ENCODE data around the gene C2. TPM values are rescaled to one million over a fixed set of nuclear protein-coding genes. Genes with fewer than 3 reads are reported as not detected.

The C2 gene
- total and polyA plus RNA-seq, 2 donors (not counting 1 experiment from before 2014, with no cell fraction given) = 0.28 to 3.4 TPM

DNA sequence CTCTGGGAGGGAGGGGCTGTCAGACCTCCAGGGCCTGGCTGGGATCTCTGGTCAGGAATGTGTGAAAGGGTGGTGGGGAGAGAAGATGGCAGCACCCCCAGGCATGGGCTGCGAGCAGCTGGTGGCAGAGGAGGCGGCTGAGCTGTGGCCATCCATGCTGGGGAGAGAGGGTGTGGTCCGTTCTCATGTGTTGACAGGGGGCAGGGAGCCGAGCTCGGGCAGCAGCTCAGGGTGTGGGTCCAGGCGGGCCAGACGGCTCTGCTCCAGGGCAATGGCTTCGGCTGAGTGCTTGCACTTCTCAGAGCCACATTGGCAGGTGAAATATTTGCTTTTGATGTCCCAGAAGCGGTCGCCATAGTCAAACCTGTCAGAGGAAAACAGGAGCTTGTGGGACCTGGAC is 47.6 kb upstream of the C2 start:
- no peaks in the 10 kb centered on the region for H3K4me1 Mint-ChIP-seq
- H3K4me3 ChIP-seq (ENCODE audit: control extremely low read depth in 1 of 5, extremely low read depth in 1 of 5, insufficient read depth in 1 of 5, low read depth in 2 of 5, low read length in 4 of 5) = no peak overlapping the region
- H3K79me2 ChIP-seq (ENCODE audit: control insufficient read depth, insufficient read depth, low read length) = no peaks in the 10 kb centered on the region
- no peak overlapping the region for H3K27ac ChIP-seq (ENCODE audit: low read length in 2 of 2)
- no peak for DNase-seq
- H3K4me3 Mint-ChIP-seq = no peak overlapping the region
- H3K9me3 Mint-ChIP-seq (ENCODE audit: insufficient read depth) = no peaks in the 10 kb centered on the region
- ATAC-seq (ENCODE audit: low read depth) = no peak
- H3K9me3 ChIP-seq (ENCODE audit: control extremely low read depth in 1 of 3, control insufficient read depth in 2 of 3, insufficient read depth in 1 of 3, low read length in 2 of 3) = no peaks in the 10 kb centered on the region
- no peaks in the 10 kb centered on the region for H4K20me1 ChIP-seq (ENCODE audit: control insufficient read depth, insufficient read depth, low read length, poor library complexity, severe bottlenecking)
- 95% methylated on average over 10 of the region's 10 CpGs for WGBS (ENCODE audit: insufficient coverage)
- no peak overlapping the region for H3K27ac Mint-ChIP-seq
- no peaks in the 10 kb centered on the region for H3K27me3 Mint-ChIP-seq
- TF ChIP-seq, protein P1, sequence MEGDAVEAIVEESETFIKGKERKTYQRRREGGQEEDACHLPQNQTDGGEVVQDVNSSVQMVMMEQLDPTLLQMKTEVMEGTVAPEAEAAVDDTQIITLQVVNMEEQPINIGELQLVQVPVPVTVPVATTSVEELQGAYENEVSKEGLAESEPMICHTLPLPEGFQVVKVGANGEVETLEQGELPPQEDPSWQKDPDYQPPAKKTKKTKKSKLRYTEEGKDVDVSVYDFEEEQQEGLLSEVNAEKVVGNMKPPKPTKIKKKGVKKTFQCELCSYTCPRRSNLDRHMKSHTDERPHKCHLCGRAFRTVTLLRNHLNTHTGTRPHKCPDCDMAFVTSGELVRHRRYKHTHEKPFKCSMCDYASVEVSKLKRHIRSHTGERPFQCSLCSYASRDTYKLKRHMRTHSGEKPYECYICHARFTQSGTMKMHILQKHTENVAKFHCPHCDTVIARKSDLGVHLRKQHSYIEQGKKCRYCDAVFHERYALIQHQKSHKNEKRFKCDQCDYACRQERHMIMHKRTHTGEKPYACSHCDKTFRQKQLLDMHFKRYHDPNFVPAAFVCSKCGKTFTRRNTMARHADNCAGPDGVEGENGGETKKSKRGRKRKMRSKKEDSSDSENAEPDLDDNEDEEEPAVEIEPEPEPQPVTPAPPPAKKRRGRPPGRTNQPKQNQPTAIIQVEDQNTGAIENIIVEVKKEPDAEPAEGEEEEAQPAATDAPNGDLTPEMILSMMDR (IDR thresholded peaks at IDR 0.05) = no peak
- no peak for TF ChIP-seq EZH2 (IDR thresholded peaks at IDR 0.05; ENCODE audit: borderline replicate concordance, insufficient read depth, low read depth, low read length, poor library complexity, severe bottlenecking)
- ChIA-PET POLR2A (no interaction called here), CTCF (no interaction called here)
- no peaks in the 10 kb centered on the region for H3K4me1 ChIP-seq (ENCODE audit: control insufficient read depth in 2 of 2, insufficient read depth in 2 of 2, low read length in 2 of 2)
- H3K27me3 ChIP-seq (replicated peaks in 1 of 4; ENCODE audit: control extremely low read depth in 1 of 4, control insufficient read depth in 3 of 4, insufficient read depth in 4 of 4, low read length in 3 of 4) = no peaks in the 10 kb centered on the region
- no peak overlapping the region for H3K9ac ChIP-seq (ENCODE audit: low read length)
- no peak overlapping the region for H2AFZ ChIP-seq (ENCODE audit: insufficient read depth, low read depth, low read length, poor library complexity, severe bottlenecking)
- intact Hi-C loops (cut with micrococcal nuclease) = no loop called here
- H3K36me3 ChIP-seq (replicated peaks in 1 of 2; ENCODE audit: control extremely low read depth in 1 of 2, control insufficient read depth in 1 of 2, extremely low read depth in 1 of 2, insufficient read depth in 2 of 2, low read length in 1 of 2) = peaks cover 0 to 48% of the 10 kb centered on the region in 2 experiments
- no peak overlapping the region for H3K4me2 ChIP-seq (replicated peaks; ENCODE audit: low read depth, low read length, poor library complexity, severe bottlenecking)

DNA sequence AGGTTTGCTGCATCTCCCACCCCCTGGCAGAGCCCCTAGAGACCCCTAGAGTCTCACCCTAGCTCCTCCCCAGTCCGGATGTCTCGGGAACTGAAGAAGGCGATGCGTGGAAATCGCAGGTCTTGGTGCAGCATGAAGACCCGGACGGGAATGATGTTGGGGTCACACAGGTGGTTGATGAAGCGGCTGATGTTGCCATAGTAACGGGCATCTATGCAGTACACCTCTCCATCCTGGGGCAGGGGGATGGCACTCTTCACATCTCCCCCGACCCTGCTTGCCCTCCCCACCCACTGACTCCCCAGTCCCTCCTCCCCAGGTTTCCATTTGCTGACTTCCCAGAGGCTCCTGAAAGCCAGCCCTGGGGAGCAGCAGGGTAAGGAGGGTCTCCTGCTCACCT is 46.9 kb upstream of the C2 start:
- H3K9ac ChIP-seq (ENCODE audit: low read length) = no peak overlapping the region
- ChIA-PET CTCF (no interaction called here), POLR2A (no interaction called here)
- TF ChIP-seq EZH2 (IDR thresholded peaks at IDR 0.05; ENCODE audit: borderline replicate concordance, insufficient read depth, low read depth, low read length, poor library complexity, severe bottlenecking) = no peak
- TF ChIP-seq, protein P1 (IDR thresholded peaks at IDR 0.05) = no peak
- H4K20me1 ChIP-seq (ENCODE audit: control insufficient read depth, insufficient read depth, low read length, poor library complexity, severe bottlenecking) = no peaks in the 10 kb centered on the region
- no peaks in the 10 kb centered on the region for H3K4me1 ChIP-seq (ENCODE audit: control insufficient read depth in 2 of 2, insufficient read depth in 2 of 2, low read length in 2 of 2)
- H3K79me2 ChIP-seq (ENCODE audit: control insufficient read depth, insufficient read depth, low read length) = no peaks in the 10 kb centered on the region
- no peak overlapping the region for H3K4me3 ChIP-seq (ENCODE audit: control extremely low read depth in 1 of 5, extremely low read depth in 1 of 5, insufficient read depth in 1 of 5, low read depth in 2 of 5, low read length in 4 of 5)
- H3K9me3 ChIP-seq (ENCODE audit: control extremely low read depth in 1 of 3, control insufficient read depth in 2 of 3, insufficient read depth in 1 of 3, low read length in 2 of 3) = no peaks in the 10 kb centered on the region
- H2AFZ ChIP-seq (ENCODE audit: insufficient read depth, low read depth, low read length, poor library complexity, severe bottlenecking) = no peak overlapping the region
- H3K27me3 Mint-ChIP-seq = no peaks in the 10 kb centered on the region
- peaks cover 0 to 53% of the 10 kb centered on the region in 2 experiments for H3K36me3 ChIP-seq (replicated peaks in 1 of 2; ENCODE audit: control extremely low read depth in 1 of 2, control insufficient read depth in 1 of 2, extremely low read depth in 1 of 2, insufficient read depth in 2 of 2, low read length in 1 of 2)
- DNase-seq = no peak
- intact Hi-C loops (cut with micrococcal nuclease) = no loop called here
- no peak overlapping the region for H3K4me3 Mint-ChIP-seq
- H3K9me3 Mint-ChIP-seq (ENCODE audit: insufficient read depth) = no peaks in the 10 kb centered on the region
- WGBS (ENCODE audit: insufficient coverage) = 100% methylated on average over 1 of the region's 10 CpGs
- ATAC-seq (ENCODE audit: low read depth) = no peak
- H3K27me3 ChIP-seq (replicated peaks in 1 of 4; ENCODE audit: control extremely low read depth in 1 of 4, control insufficient read depth in 3 of 4, insufficient read depth in 4 of 4, low read length in 3 of 4) = no peaks in the 10 kb centered on the region
- H3K4me2 ChIP-seq (replicated peaks; ENCODE audit: low read depth, low read length, poor library complexity, severe bottlenecking) = no peak overlapping the region
- H3K27ac Mint-ChIP-seq = no peak overlapping the region
- no peak overlapping the region for H3K27ac ChIP-seq (ENCODE audit: low read length in 2 of 2)
- H3K4me1 Mint-ChIP-seq = no peaks in the 10 kb centered on the region

Measured in B cell (primary cell).